ENCODE measurements around the gene DOK4. TPM values are rescaled to one million over a fixed set of nuclear protein-coding genes. Genes with fewer than 3 reads are reported as not detected.

Gene DOK4
- total and polyA plus RNA-seq, 2 experiments from 2014 or later = 106 to 112 TPM

GRCh38 chr16:57475711-57476339, 10.5 kb downstream of the DOK4 start:
- no peak overlapping the region for H2AFZ ChIP-seq
- H3K4me3 ChIP-seq = no peak overlapping the region
- H3K4me2 ChIP-seq = peak overlapping the region; percentile 84
- no peaks in the 10 kb centered on the region for H3K9me3 ChIP-seq (ENCODE audit: low read depth)
- peak overlapping the region; percentile 22 for H3K27ac ChIP-seq
- H3K9me2 ChIP-seq (replicated peaks; ENCODE audit: insufficient read depth) = no peaks in the 10 kb centered on the region
- H3K36me3 ChIP-seq (replicated peaks; ENCODE audit: insufficient read depth, low read depth) = no peaks in the 10 kb centered on the region
- peak; percentile 78 for DNase-seq (ENCODE audit: low spot score)
- no peaks in the 10 kb centered on the region for H3K27me3 ChIP-seq
- H4K20me1 ChIP-seq (ENCODE audit: insufficient read depth, poor library complexity, severe bottlenecking) = peaks cover 26% of the 10 kb centered on the region
- peaks cover 40% of the 10 kb centered on the region for H3K79me2 ChIP-seq
- 26% methylated on average over 12 of the region's 12 CpGs for WGBS (ENCODE audit: low lambda C conversion rate, missing lambda C conversion rate)
- peaks cover 62% of the 10 kb centered on the region for H3K4me1 ChIP-seq (ENCODE audit: insufficient read depth)
- TF ChIP-seq EZH2phosphoT487 (IDR thresholded peaks at IDR 0.05; ENCODE audit: low read depth, severe bottlenecking, unreplicated experiment) (no peak), CTCF (IDR thresholded peaks at IDR 0.05; ENCODE audit: poor library complexity) (peak; percentile 60), EZH2 (IDR thresholded peaks at IDR 0.05; ENCODE audit: borderline replicate concordance) (no peak)

GRCh38 chr16:57474671-57475661, 11.3 kb downstream of the DOK4 start:
- Histone ChIP-seq H2AFZ (no peak overlapping the region), H3K4me1 (ENCODE audit: insufficient read depth) (peaks cover 64% of the 10 kb centered on the region), H3K9me2 (replicated peaks; ENCODE audit: insufficient read depth) (no peaks in the 10 kb centered on the region)

GRCh38 chr16:57473906-57474305, 12.4 kb downstream of the DOK4 start:
- H3K4me3 ChIP-seq = no peak overlapping the region
- no peak for DNase-seq (ENCODE audit: low spot score)
- no peak overlapping the region for H3K4me2 ChIP-seq
- no peaks in the 10 kb centered on the region for H3K9me2 ChIP-seq (replicated peaks; ENCODE audit: insufficient read depth)
- H4K20me1 ChIP-seq (ENCODE audit: insufficient read depth, poor library complexity, severe bottlenecking) = peaks cover 26% of the 10 kb centered on the region
- TF ChIP-seq EZH2phosphoT487 (IDR thresholded peaks at IDR 0.05; ENCODE audit: low read depth, severe bottlenecking, unreplicated experiment) = no peak
- no peak for TF ChIP-seq CTCF (IDR thresholded peaks at IDR 0.05; ENCODE audit: poor library complexity)
- TF ChIP-seq EZH2 (IDR thresholded peaks at IDR 0.05; ENCODE audit: borderline replicate concordance) = no peak
- H3K27me3 ChIP-seq = no peaks in the 10 kb centered on the region
- peak overlapping the region; percentile 91 for H3K27ac ChIP-seq
- peaks cover 57% of the 10 kb centered on the region for H3K4me1 ChIP-seq (ENCODE audit: insufficient read depth)
- H3K36me3 ChIP-seq (replicated peaks; ENCODE audit: insufficient read depth, low read depth) = no peaks in the 10 kb centered on the region
- H2AFZ ChIP-seq = no peak overlapping the region
- 83% methylated on average over 7 of the region's 8 CpGs for WGBS (ENCODE audit: low lambda C conversion rate, missing lambda C conversion rate)
- H3K79me2 ChIP-seq = peaks cover 30% of the 10 kb centered on the region
- H3K9me3 ChIP-seq (ENCODE audit: low read depth) = no peaks in the 10 kb centered on the region

More at GRCh38 chr16:57474671-57475661, 11.3 kb downstream of the DOK4 start:
- H3K4me2 ChIP-seq = no peak overlapping the region
- H3K27me3 ChIP-seq = no peaks in the 10 kb centered on the region
- no peak for TF ChIP-seq EZH2 (IDR thresholded peaks at IDR 0.05; ENCODE audit: borderline replicate concordance)
- TF ChIP-seq EZH2phosphoT487 (IDR thresholded peaks at IDR 0.05; ENCODE audit: low read depth, severe bottlenecking, unreplicated experiment) = no peak
- no peak for TF ChIP-seq CTCF (IDR thresholded peaks at IDR 0.05; ENCODE audit: poor library complexity)
- WGBS (ENCODE audit: low lambda C conversion rate, missing lambda C conversion rate) = 91% methylated on average over 29 of the region's 30 CpGs
- DNase-seq (ENCODE audit: low spot score) = no peak
- no peaks in the 10 kb centered on the region for H3K36me3 ChIP-seq (replicated peaks; ENCODE audit: insufficient read depth, low read depth)
- H4K20me1 ChIP-seq (ENCODE audit: insufficient read depth, poor library complexity, severe bottlenecking) = peaks cover 26% of the 10 kb centered on the region
- no peak overlapping the region for H3K4me3 ChIP-seq
- H3K9me3 ChIP-seq (ENCODE audit: low read depth) = no peaks in the 10 kb centered on the region
- H3K79me2 ChIP-seq = peaks cover 38% of the 10 kb centered on the region
- H3K27ac ChIP-seq = peak overlapping the region; percentile 27

Data from hepatocyte (in vitro differentiated cells).